GM12878 (cell line): ENCODE measurements around the gene ARPP21. TPM values are rescaled to one million over a fixed set of nuclear protein-coding genes. Genes with fewer than 3 reads are reported as not detected.

Experiments
- ATAC-seq: fragments of 200-7000 bp; cut with Tn5 transposase; 3 replicates; pipeline ENCODE4 v1.9.1; 2020; ENCODE audit warnings: mild to moderate bottlenecking, moderate library complexity
- BruUV-seq: library from RNA; stranded (reverse); fragments of 400-500 nt; replicated peaks from 2 replicates; lab custom pipeline; 2021; lab: Mats Ljungman, UMichigan
- CTCF ChIA-PET: fragments of 300-600 bp; sonication (Branson Sonifier 250); formaldehyde crosslinking; extraction: SDS; loops from one replicate; lab custom pipeline; 2021; ENCODE audit warnings: inconsistent platforms; lab: Yijun Ruan, JAX
- POLR2A ChIA-PET: fragments of 350-600 bp; formaldehyde crosslinking; extraction: SDS; loops from one replicate; lab custom pipeline; 2021; ENCODE audit warnings: inconsistent platforms; lab: Charles Lee
- RAD21 ChIA-PET: fragments of 300-600 bp; sonication (Branson Sonifier 250); formaldehyde crosslinking; loops from one replicate; lab custom pipeline; 2023; ENCODE audit warnings: antibody characterized with exemption; ENCODE audit not compliant: unreplicated experiment; lab: Charles Lee
- SMC1A ChIA-PET: fragments of 300-600 bp; sonication (Branson Sonifier 250); formaldehyde crosslinking; loops from one replicate; lab custom pipeline; 2023; ENCODE audit not compliant: unreplicated experiment, uncharacterized antibody; lab: Charles Lee
- DNase-seq: peaks from one replicate; pipeline ENCODE4 v3.0.0-alpha.2; 2011; ENCODE audit warnings: low read depth, low spot score
- FAIRE-seq: peaks from 3 replicates; lab custom pipeline; 2011; peaks lifted over from hg19 to GRCh38; lab: Jason Lieb, UNC
- H2AFZ ChIP-seq: 2 replicates; pipeline ENCODE4 v1.6.0; 2011; ENCODE audit warnings: low read depth, low read length, control low read depth; ENCODE audit not compliant: control insufficient read depth
- H3K27ac ChIP-seq: 2 replicates; pipeline ENCODE4 v1.5.1; 2011; ENCODE audit warnings: control low read depth; ENCODE audit not compliant: control insufficient read depth, insufficient read depth
- H3K27me3 ChIP-seq, 2 experiments: replicated peaks in 1 of 2; 2 replicates each; pipeline versions ENCODE4 v1.6.0 to v1.6.1; 2011; ENCODE audit warnings: low read length in 1 of 2; ENCODE audit not compliant: control insufficient read depth in 2 of 2, insufficient read depth in 2 of 2
- H3K36me3 ChIP-seq, 2 experiments: 2 replicates each; pipeline ENCODE4 v1.5.1; 2011; ENCODE audit warnings: low read length in 1 of 2; ENCODE audit not compliant: control insufficient read depth in 2 of 2, insufficient read depth in 2 of 2
- H3K4me1 ChIP-seq: 2 replicates; pipeline ENCODE4 v1.6.1; 2011; ENCODE audit warnings: mild to moderate bottlenecking, low read length, moderate library complexity, mixed read lengths; ENCODE audit not compliant: control insufficient read depth, insufficient read depth
- H3K4me2 ChIP-seq: 2 replicates; pipeline ENCODE4 v1.6.0; 2011; ENCODE audit warnings: control low read depth; ENCODE audit not compliant: control insufficient read depth, insufficient read depth
- H3K4me3 ChIP-seq: fragments of 200-600 bp; sonication (generic); 2 replicates; pipeline ENCODE4 v1.5.1; 2016
- H3K79me2 ChIP-seq: 2 replicates; pipeline ENCODE4 v1.6.0; 2011; ENCODE audit warnings: low read length; ENCODE audit not compliant: control insufficient read depth, insufficient read depth
- H3K9ac ChIP-seq: 2 replicates; pipeline ENCODE4 v1.8.0; 2011; ENCODE audit warnings: low read length, control low read depth, mixed read lengths; ENCODE audit not compliant: control insufficient read depth, insufficient read depth
- H3K9me3 ChIP-seq: replicated peaks from 3 replicates; pipeline ENCODE4 v1.5.1; 2011; ENCODE audit warnings: mild to moderate bottlenecking, low read length; ENCODE audit not compliant: control insufficient read depth, insufficient read depth
- H4K20me1 ChIP-seq: 2 replicates; pipeline ENCODE4 v1.6.0; 2011; ENCODE audit not compliant: control insufficient read depth, insufficient read depth
- CHD4 ChIP-seq: fragments of 200-600 bp; sonication (generic); IDR thresholded peaks from 2 replicates; pipeline ENCODE4 v1.6.1; 2016; ENCODE audit warnings: mild to moderate bottlenecking
- IKZF2 ChIP-seq, 2 experiments: fragments of 450-650 bp; IDR thresholded peaks; 2 replicates each; pipeline ENCODE4 v1.6.1; 2017; ENCODE audit warnings: mild to moderate bottlenecking in 2 of 2, moderate library complexity in 2 of 2
- IRF3 ChIP-seq: fragments of 450-650 bp; IDR thresholded peaks from 2 replicates; pipeline ENCODE4 v1.6.1; 2014; ENCODE audit warnings: mild to moderate bottlenecking
- KLF5 ChIP-seq: fragments of 450-650 bp; IDR thresholded peaks from 2 replicates; pipeline ENCODE4 v1.6.1; 2014; ENCODE audit warnings: mild to moderate bottlenecking; ENCODE audit not compliant: partially characterized antibody
- PML ChIP-seq: IDR thresholded peaks from 2 replicates; pipeline ENCODE4 v1.6.1; 2012; ENCODE audit warnings: low read length, inconsistent platforms
- RAD21 ChIP-seq: IDR thresholded peaks from 2 replicates; pipeline ENCODE4 v1.6.1; 2011; ENCODE audit warnings: mild to moderate bottlenecking, low read depth, low read length, moderate library complexity; ENCODE audit not compliant: insufficient read depth
- STAT3 ChIP-seq: IDR thresholded peaks from 2 replicates; pipeline ENCODE4 v1.6.1; 2011; ENCODE audit warnings: low read depth, low read length, improper control_type of control experiment
- WGBS: methylation state at CpG from one replicate; pipeline ENCODE4 v1.1.6; 2016; ENCODE audit warnings: low lambda C conversion rate; ENCODE audit not compliant: insufficient replicate concordance, insufficient coverage; ENCODE audit errors: missing lambda C conversion rate; 5-methylcytosine and 5-hydroxymethylcytosine counted together
- in situ Hi-C: fragments of 300-500 bp; cut with MboI; formaldehyde crosslinking; loops from 9 replicates; pipeline ENCODE4 v1.14.3; 2018; ENCODE audit warnings: mixed read lengths
- intact Hi-C: fragments of 100-400 bp; cut with micrococcal nuclease; formaldehyde crosslinking; loops from one replicate; pipeline ENCODE4 v1.14.2; 2022; ENCODE audit not compliant: unreplicated experiment
- polyA plus RNA-seq, 11 experiments: library from polyadenylated mRNA; depleted of rRNA in 4 of 11; unstranded in 6 of 11; stranded (reverse) in 5 of 11; fragments of >200 nt; fragmentation: Nextera tagmentation in 4 of 11; fragmentation: Illumina TruSeq in 1 of 11; extraction: Ambion mirVana in 4 of 11; extraction: Trizol in 1 of 11; gene quantifications; 1 replicate in 1 of 11; 2 replicates in 10 of 11; pipeline versions ENCODE4 v1.2.1 to v1.2.3, GENCODE V29; 2011 to 2016; ENCODE audit warnings: inconsistent platforms in 2 of 11, missing spikeins in 2 of 11, low read depth in 1 of 11
- total RNA-seq, 4 experiments: library from RNA; depleted of rRNA in 3 of 4; stranded (reverse); fragments of >200 nt in 3 of 4; fragmentation: Illumina TruSeq in 1 of 4; extraction: Trizol in 1 of 4; gene quantifications; 2 replicates each; pipeline versions ENCODE4 v1.2.1 to v1.2.3, GENCODE V29; 2013 to 2021
- TF ChIP-seq, protein P1 (sequence below): IDR thresholded peaks from 2 replicates; pipeline ENCODE4 v1.6.1; 2011; ENCODE audit warnings: borderline replicate concordance, low read depth, mild to moderate bottlenecking, moderate library complexity, mixed read lengths, low read length; ENCODE audit not compliant: insufficient read depth; ENCODE audit errors: extremely low read length

The ARPP21 gene
- total and polyA plus RNA-seq, 10 of the 15 experiments (the other 5 are each of a cell fraction or from before 2014, with no cell fraction given): not detected

- DNase-seq (no peak), ATAC-seq (no peak)
- ChIA-PET RAD21 (no interaction called here), CTCF (no interaction called here), POLR2A (no interaction called here), SMC1A (no interaction called here)
- H3K4me1 ChIP-seq: no peaks in the 10 kb centered on the region
- H3K36me3 ChIP-seq: no peaks in the 10 kb centered on the region
- H3K27ac ChIP-seq: no peak overlapping the region
- no peak overlapping the region for H3K9ac ChIP-seq
- 41% methylated on average over 3 of the region's 3 CpGs for WGBS
- no peaks in the 10 kb centered on the region for H3K9me3 ChIP-seq
- no peak overlapping the region for H2AFZ ChIP-seq
- in situ Hi-C loops (no loop called here), intact Hi-C loops (no loop called here)
- H3K79me2 ChIP-seq: no peaks in the 10 kb centered on the region
- no peaks in the 10 kb centered on the region; a peak in 1 of 4 replicates for H3K27me3 ChIP-seq
- no peaks in the 10 kb centered on the region for H4K20me1 ChIP-seq
- no peak overlapping the region for H3K4me2 ChIP-seq
- TF ChIP-seq IKZF2 (IDR thresholded peaks at IDR 0.05) (no peak), CHD4 (no peak), RAD21 (no peak), STAT3 (no peak), IRF3 (no peak), KLF5 (no peak), PML (no peak)
- TF ChIP-seq, protein P1, sequence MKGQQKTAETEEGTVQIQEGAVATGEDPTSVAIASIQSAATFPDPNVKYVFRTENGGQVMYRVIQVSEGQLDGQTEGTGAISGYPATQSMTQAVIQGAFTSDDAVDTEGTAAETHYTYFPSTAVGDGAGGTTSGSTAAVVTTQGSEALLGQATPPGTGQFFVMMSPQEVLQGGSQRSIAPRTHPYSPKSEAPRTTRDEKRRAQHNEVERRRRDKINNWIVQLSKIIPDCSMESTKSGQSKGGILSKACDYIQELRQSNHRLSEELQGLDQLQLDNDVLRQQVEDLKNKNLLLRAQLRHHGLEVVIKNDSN: no peak
- TF ChIP-seq, all 136 proteins: peak for 0
- FAIRE-seq: no peak
- BruUV-seq: no TSS peak
- no peak overlapping the region for H3K4me3 ChIP-seq
These were observed 45.8 kb downstream of the ARPP21 start for GRCh38 chr3:35685153-35685552.
